ENCODE measurements around the gene MYO10.
"Not testable (repeated sequence)": the region's sequence is repeated elsewhere in the genome, so short reads cannot be mapped to it uniquely, and the experiment has no call there.

MYO10 gene

GRCh38 chr5:16936150-16936988 lies at the start of gene MYO10:
Gene MYO10 (minus strand): TSS chr5:16936288. CDS start chr5:16935808, 480 bp downstream.
- DNase-seq, result no peak

- DNase-seq, result not testable (repeated sequence)
These were observed 49.2 kb upstream of the MYO10 start for GRCh38 chr5:16985304-16985703.

- no peak for DNase-seq
These were observed 47.9 kb upstream of the MYO10 start for GRCh38 chr5:16983972-16984371.

GRCh38 chr5:16983022-16983639 lies 47.0 kb upstream of the MYO10 start:
- no peak for DNase-seq

- no peak for DNase-seq
These were observed 45.6 kb upstream of the MYO10 start for GRCh38 chr5:16981700-16982099.

GRCh38 chr5:16980983-16981382 lies 44.9 kb upstream of the MYO10 start:
- no peak for DNase-seq

- no peak for DNase-seq
These were observed 42.2 kb upstream of the MYO10 start for GRCh38 chr5:16978296-16978695.

- DNase-seq, result no peak
These were observed 40.5 kb upstream of the MYO10 start for GRCh38 chr5:16976625-16977008.

GRCh38 chr5:16975950-16976624 lies 40.0 kb upstream of the MYO10 start:
- DNase-seq, result no peak

GRCh38 chr5:16974981-16975380 lies 38.9 kb upstream of the MYO10 start:
- no peak for DNase-seq

- no peak for DNase-seq
These were observed 34.7 kb upstream of the MYO10 start for GRCh38 chr5:16970826-16971225.

- no peak for DNase-seq
These were observed 34.2 kb upstream of the MYO10 start for GRCh38 chr5:16970260-16970659.

GRCh38 chr5:16965581-16965980 lies 29.5 kb upstream of the MYO10 start:
- DNase-seq, result no peak

- DNase-seq, result no peak
These were observed 27.7 kb upstream of the MYO10 start for GRCh38 chr5:16963821-16964220.

GRCh38 chr5:16961131-16961530 lies 25.0 kb upstream of the MYO10 start:
- no peak for DNase-seq

GRCh38 chr5:16957304-16958196 lies 21.5 kb upstream of the MYO10 start:
- no peak for DNase-seq

GRCh38 chr5:16953729-16954128 lies 17.6 kb upstream of the MYO10 start:
- no peak for DNase-seq

- DNase-seq, result no peak
These were observed 17.0 kb upstream of the MYO10 start for GRCh38 chr5:16952968-16953671.

- DNase-seq, result no peak
These were observed 10.6 kb upstream of the MYO10 start for GRCh38 chr5:16946725-16947124.

- DNase-seq, result no peak
These were observed 8.9 kb upstream of the MYO10 start for GRCh38 chr5:16944816-16945562.

All from CD4-positive, alpha-beta T cell treated with Interleukin-4 for 4 hours (primary cell).